Smooth muscle cell of the brain vasculature (primary cell): ENCODE data around the gene TRPC4AP.

ENCODE experiments used
- DNase-seq: peaks from one replicate; pipeline ENCODE4 v3.0.0-alpha.2; 2012; ENCODE audit warnings: low read depth, low spot score

Gene TRPC4AP

DNA sequence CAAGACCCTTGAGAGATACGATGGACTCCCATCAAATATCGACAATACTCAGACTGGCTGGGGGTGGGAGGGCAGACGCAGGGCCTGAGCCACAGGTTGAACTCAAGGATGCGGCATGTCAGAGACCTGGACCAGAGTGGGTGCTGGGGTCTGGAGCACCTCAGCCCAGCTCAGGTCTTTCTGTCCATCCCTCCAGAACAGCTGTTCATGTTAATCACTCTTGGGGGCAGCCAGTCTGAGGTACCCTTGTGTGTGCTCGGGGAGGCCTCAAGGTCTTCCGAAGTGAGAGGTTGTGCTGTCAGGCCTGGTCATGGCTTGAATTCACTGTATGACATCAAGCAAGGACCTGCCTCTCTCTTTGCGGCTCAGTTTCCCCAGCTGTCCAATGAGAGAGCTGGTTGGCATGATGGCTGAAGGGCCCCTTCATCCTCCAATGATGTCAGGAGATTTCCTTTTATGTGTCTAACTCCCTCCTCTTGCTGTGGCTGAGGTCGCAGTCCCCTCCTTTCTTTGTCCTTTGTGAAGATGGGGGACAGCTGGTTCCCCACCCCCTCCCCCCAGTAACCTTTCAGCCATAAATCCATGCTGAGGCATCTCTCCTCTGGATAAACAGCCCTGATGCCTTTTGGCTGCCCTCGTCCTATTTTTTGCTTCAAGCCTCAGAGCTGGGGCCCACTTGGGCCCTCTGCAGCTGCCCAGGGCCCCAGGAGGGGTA, 121.6 kb downstream of the TRPC4AP start:
- no peak for DNase-seq

DNA sequence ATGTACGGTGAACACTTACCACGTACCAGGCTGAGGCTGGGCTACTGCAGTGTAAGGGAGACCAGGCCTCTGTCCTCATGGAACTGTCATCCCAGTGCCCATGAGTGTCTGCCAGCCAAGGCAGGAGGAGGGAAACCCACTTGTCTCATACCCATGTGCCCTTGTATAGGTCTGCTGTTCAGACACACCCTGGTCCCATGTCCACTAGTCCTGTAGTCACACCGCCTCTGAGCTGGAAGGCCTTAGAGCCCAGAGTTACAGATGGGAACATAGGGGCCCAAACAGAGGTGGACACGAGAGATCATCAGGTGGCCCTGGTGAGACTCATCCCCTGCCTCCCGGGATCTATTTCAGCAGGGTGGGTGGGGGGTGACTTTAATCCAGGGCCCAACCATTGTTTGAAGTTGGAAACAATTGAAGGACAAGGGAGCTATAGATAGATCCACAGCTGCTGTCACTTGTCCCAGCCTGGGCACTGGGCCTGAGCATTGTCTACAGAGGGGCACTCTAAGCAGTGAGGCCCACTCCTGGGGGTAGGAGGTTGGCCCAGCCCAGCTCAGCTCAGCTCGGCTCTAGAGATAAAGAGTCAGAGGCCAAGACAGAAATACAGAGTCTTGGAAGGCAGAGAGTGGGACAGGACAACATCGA, 122.3 kb downstream of the TRPC4AP start:
- no peak for DNase-seq

DNA sequence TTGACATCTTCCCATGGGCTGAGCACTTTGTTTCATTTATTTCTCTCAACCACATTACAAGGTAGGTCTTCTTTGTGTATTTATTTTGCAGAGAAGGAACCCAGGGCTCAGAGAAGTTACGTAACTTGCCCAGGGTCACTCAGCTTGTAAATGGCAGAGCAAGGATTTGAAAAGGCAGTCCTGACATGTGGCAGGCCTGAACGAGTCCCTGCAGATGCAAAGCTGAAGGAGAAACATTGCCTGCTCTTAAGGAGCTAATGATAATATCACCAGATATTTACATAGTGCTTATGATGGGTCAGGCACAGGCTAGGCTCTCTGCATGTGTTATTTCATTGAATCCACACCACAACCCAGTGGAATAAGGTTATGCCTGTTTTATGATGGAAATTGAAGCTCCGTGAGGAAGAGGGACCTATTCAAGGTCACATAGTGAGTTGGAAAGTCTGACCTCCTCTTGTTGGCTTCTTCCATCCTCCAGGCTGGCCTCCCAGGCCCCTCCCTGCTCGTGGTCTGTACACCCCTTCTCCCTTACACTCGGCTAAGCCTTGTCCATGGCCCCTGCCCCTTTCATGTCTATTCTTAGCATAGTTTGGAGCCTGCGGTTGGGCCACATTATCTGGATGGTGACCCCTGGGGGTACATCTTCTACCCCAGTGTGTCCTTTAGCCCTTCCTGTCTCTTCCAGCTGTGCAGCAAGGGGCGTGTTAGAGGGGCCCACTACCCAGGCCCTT, 124.4 kb downstream of the TRPC4AP start:
- no peak for DNase-seq

DNA sequence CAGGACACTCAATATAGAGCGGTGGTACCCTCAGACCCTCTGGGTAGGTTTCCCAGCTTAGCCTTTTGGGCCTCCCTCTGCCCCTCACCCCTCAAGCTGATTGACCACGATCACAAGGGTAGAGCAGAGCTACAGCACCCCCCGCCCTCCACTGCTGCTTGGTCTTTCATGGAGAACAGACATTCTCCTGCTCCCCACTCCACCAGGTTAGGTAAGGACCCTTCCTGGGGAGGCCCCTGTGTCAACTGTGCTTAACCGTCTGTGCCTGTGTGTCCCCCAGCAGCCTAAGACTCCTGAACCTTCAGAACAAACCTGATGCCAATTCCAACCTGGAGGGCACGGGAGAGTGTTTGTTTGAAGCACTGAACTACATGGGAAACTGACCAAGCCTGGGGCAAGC, 125.2 kb downstream of the TRPC4AP start:
- no peak for DNase-seq

DNA sequence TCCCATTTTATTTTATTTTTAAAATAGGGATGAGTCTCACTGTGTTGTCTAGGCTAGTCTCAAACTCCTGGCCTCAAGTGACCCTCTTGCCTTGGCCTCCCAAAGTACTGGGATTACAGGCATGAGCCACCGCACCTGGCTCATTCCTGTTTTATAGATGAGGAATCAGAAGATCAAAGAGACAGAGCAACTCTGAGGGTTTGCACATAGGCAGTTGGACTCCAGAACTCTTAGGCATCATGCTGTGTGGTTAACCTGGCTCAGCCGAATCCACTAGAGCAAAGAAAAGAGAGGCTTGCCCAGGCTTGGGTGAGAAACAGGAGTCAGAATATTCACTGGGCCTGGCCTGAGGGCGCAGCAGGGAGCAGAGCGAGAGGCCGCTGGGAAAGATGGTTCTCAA, 127.6 kb downstream of the TRPC4AP start:
- no peak for DNase-seq

DNA sequence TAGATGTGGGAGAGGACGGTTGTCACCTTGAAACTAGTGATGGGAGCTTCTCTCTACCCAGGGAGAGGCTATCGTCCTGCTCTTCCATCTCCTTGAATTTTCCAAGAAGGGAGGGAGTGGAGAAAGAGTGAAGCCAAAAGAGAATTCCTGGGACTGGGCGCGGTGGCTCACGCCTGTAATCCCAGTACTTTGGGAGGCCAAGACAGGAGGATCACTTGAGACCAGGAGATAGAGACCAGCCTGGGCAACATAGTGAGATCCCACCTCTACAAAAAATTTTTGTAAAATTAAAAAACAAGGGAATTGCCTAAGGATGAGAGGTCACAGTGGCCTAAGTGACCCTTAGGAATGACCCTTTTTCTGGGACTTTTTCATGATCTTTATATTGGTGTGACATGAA, 128.1 kb downstream of the TRPC4AP start:
- DNase-seq, result no peak

DNA sequence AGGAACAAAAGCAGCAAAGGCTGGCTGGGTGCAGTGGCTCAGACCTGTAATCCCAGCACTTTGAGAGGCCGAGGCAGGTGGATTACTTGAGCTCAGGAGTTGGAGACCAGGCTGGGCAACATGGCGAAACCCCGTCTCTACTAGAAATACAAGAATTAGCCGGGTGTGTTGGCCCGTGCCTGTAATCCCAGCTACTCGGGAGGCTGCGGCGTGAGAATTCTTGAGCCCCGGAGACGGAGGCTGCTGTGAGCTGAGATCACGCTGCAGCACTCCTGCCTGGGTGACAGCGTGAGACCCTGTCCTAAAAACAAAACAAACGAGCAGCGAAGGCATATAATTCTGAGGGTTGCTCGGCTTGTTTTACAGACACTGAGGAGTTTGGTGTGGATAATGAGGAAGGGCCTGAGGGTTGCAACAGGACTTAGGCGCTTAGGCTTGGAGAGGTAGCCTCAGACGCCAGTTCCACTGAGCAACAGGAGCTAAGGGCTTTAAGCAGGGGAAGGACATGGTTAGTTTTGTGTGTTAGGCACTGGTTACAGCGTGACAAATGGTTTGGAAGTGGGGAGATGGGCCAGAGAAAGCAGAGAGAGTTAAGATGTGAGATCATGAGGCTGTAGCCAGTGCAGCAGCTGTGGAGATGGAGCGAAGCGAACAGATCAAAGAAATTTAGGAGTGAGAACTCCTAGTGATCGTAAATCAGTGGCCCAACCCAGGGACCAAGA, 135.7 kb downstream of the TRPC4AP start:
- DNase-seq, result no peak

DNA sequence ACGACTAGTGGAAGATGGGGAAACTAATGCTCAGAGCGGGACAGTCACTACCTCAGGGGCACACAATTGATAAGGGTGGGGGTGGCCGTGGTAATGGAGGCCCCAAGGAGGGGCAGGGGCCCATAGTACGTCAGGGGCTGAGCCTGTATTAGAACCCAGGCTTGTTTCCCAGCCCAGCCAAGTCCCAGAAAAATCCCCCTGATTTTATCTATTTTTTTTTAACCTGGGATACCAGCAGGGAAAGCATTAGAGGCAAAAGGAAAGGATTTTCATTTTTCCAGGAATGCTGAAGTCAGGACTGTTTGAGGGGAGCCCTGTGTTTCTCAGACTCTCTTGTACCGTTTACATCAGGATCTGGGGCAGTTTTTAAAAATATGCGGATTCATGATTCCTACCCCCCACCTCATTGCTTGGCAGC, 136.6 kb downstream of the TRPC4AP start:
- no peak for DNase-seq

DNA sequence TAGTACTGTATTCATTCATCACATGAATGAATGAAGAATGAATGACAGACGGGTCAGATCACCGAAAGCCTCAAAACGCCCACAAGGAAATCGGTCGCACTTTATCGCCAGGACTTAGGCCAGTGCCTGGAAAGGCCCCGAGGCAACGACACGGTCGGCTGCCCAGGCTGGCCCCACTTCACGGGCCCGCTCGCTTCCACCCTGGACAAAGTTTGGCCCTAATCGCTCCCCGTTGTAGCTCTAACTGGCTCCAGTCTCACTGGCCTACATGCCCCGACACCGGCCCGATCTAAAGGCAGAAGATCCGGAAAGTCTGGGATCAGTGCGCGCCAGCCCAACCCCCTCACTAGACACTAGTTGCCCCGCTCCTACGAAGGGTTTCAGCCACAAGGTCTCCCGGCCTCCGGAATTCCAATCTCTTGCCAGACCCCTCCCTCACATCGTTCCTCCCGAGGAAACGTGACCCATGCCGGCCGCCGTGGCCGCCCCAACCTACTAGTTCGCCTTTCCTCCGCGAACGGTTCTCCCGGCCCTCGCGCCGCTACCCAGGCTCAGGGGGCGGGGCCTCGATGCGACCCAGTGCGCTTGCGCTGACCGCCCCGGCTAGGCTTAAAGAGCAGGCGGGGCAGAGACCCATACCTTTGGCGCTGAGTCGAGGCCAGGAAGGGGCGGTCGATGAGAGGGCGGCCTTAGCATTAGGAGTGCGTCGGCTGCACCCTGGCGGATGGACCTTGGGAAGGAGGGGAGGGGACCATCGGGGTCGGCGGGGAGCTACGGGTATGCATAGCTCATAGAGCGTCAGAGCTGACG, 137.2 kb downstream of the TRPC4AP start, which contains the start of the genes GSS and MYH7B:
Gene GSS, minus strand, starts transcription at position 576 of the 810 bp plus-strand sequence. CDS start 3,954 bp downstream, outside the sequence.
Gene MYH7B, plus strand, starts transcription at position 638 of the 810 bp plus-strand sequence. CDS start 22,138 bp downstream, outside the sequence.
- peak; percentile 92 for DNase-seq

DNA sequence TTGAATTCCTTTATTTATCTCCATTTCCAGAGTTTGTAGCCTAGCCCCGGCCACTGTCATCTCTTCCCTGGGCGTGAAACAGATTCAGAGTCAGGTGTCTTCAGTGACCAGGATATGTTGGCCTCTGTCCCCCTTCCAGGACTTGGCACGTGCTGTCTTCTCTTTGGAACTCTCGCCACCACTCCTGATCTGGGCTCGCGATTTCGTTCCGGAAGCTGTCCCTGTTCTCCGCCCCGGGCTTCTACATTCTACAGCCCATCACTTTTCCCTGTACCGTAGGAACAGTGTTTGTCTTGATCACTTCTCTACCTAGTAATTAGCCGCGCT, 137.7 kb downstream of the TRPC4AP start:
- no peak for DNase-seq

DNA sequence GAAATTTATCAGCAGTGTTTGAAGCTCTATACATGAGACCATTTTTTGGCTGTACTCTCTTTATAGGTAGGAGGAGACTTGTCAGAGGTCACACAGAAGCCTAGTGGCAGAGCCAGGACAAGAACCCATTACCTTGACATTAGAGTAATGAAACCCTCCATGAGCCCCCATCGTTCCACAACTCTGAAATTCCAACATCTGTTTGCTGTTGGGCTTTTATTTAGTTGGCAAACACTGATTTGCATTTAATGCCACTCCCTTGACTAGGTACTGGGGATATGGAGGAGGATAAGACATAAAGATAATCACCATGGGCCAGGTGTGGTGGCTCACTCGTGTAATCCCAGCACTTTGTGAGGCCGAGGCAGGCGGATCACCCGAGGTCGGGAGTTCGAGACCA, 138.6 kb downstream of the TRPC4AP start:
- no peak for DNase-seq

DNA sequence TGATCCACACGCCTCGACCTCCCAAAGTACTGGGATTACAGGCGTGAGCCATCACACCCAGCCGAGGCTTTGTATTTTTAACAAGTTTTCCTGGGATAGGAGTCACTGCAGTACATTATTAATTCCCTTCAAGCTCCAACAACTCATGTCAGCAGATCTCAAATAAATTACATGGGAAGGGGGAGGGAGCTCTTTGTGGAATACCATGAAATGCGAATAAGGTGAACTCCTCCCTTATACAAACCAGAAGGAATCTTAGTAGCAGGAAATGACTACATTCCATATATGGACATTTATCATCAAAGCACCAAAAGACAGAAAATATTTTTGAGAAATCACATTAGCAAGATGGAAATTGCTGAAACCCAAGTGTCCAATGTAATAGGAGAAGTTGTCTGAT, 139.9 kb downstream of the TRPC4AP start:
- DNase-seq, result no peak
